Upper lobe of left lung (tissue), 6 donors: ENCODE data around the gene C5orf15. TPM values are rescaled to one million over a fixed set of nuclear protein-coding genes. Genes with fewer than 3 reads are reported as not detected.
A peak's percentile ranks its signal among the peaks of the same experiment; 100 is the strongest.

Experiments
- ATAC-seq, 2 donors: fragments of 200-7000 bp; cut with Tn5 transposase; one replicate each; pipeline ENCODE4 v1.9.1; 2022; ENCODE audit warnings: mild to moderate bottlenecking in 2 of 2, moderate library complexity in 2 of 2; ENCODE audit not compliant: low FRiP score in 2 of 2
- DNase-seq, 2 donors: peaks; one replicate each; pipeline ENCODE4 v3.0.0-alpha.2; 2019 to 2020
- H3K27ac ChIP-seq, 4 donors: fragments of 200-600 bp; sonication (generic); one replicate each; pipeline ENCODE4 v1.5.1; 2016 to 2019
- H3K27me3 ChIP-seq, 4 donors: fragments of 200-600 bp; sonication (generic); one replicate each; pipeline ENCODE4 v1.5.1; 2017 to 2019
- H3K36me3 ChIP-seq, 4 donors: fragments of 200-600 bp; sonication (generic); one replicate each; pipeline ENCODE4 v1.5.1; 2016 to 2019
- H3K4me1 ChIP-seq, 4 donors: fragments of 200-600 bp; sonication (generic); one replicate each; pipeline ENCODE4 v1.5.1; 2018 to 2019
- H3K4me3 ChIP-seq, 4 donors: fragments of 200-600 bp; sonication (generic); one replicate each; pipeline ENCODE4 v1.5.1; 2017 to 2019; ENCODE audit warnings: mild to moderate bottlenecking in 2 of 4, moderate library complexity in 1 of 4
- H3K9me3 ChIP-seq, 4 donors: fragments of 200-600 bp; sonication (generic); one replicate each; pipeline ENCODE4 v1.5.1; 2018 to 2019
- CTCF ChIP-seq, 6 experiments: fragments of 450-650 bp in 4 of 6; fragments of 200-600 bp in 2 of 6; sonication (generic) in 2 of 6; IDR thresholded peaks; one replicate each; pipeline ENCODE4 v1.5.1; 2016 to 2019; ENCODE audit warnings: antibody characterized with exemption in 6 of 6
- EP300 ChIP-seq, 4 donors: sonication (generic); formaldehyde crosslinking; IDR thresholded peaks; one replicate each; pipeline ENCODE4 v1.5.1; 2017; ENCODE audit warnings: antibody characterized with exemption in 4 of 4, control low read depth in 2 of 4
- POLR2A ChIP-seq, 4 donors: fragments of 450-650 bp; IDR thresholded peaks; one replicate each; pipeline ENCODE4 v1.5.1; 2016 to 2017; ENCODE audit warnings: antibody characterized with exemption in 4 of 4, mild to moderate bottlenecking in 2 of 4
- POLR2AphosphoS5 ChIP-seq, 2 donors: sonication (generic); formaldehyde crosslinking; IDR thresholded peaks; one replicate each; pipeline ENCODE4 v1.5.1; 2017; ENCODE audit warnings: antibody characterized with exemption in 2 of 2
- WGBS, 2 donors: methylation state at CpG; one replicate each; pipeline ENCODE4 v1.1.5; 2017 to 2018; 5-methylcytosine and 5-hydroxymethylcytosine counted together
- total RNA-seq, 6 donors: library from RNA; depleted of rRNA in 4 of 6; stranded (reverse); fragments of >200 nt in 4 of 6; gene quantifications; one replicate each; pipeline versions ENCODE4 v1.1.0 to v1.2.1, GENCODE V29; 2016 to 2021
- donor health status: DM: no; HTN: no; CAD: no; lungs with moderate emphysema.
- donor health status: DM: no; HTN: yes; CAD: no; lungs with severe emphysema.

Gene C5orf15
- total RNA-seq, 6 donors from 2014 or later = 15.1 to 65.5 (median 39.7) TPM

GRCh38 chr5:133967124-133967523 is 1.3 kb downstream of the C5orf15 start:
- peak overlapping the region in 3 of 4 donors; percentile 93 to 97 (median 95) for H3K27ac ChIP-seq
- no peak for TF ChIP-seq CTCF (IDR thresholded peaks at IDR 0.05)
- TF ChIP-seq EP300 (IDR thresholded peaks at IDR 0.05) = no peak
- TF ChIP-seq POLR2A (IDR thresholded peaks at IDR 0.05) = no peak
- no peak for TF ChIP-seq POLR2AphosphoS5 (IDR thresholded peaks at IDR 0.05)
- 67 to 68% methylated on average over 5 of the region's 5 CpGs for WGBS, 2 donors

GRCh38 chr5:133966090-133966489 is 2.3 kb downstream of the C5orf15 start:
- no peak for ATAC-seq
- H3K4me1 ChIP-seq = peaks cover 9 to 24% (median 18%) of the 10 kb centered on the region in 4 donors

More at GRCh38 chr5:133967124-133967523, 1.3 kb downstream of the C5orf15 start:
- Histone ChIP-seq H3K9me3 (no peaks in the 10 kb centered on the region), H3K4me1 (peaks cover 9 to 24% (median 18%) of the 10 kb centered on the region in 4 donors), H3K36me3 (peaks cover 0 to 14% (median 0%) of the 10 kb centered on the region in 4 donors), H3K27me3 (no peaks in the 10 kb centered on the region), H3K4me3 (peak overlapping the region in 3 of 4 donors; percentile 89 to 93 (median 93))
- no peak for ATAC-seq
- no peak for DNase-seq

GRCh38 chr5:133963493-133964128 is 4.8 kb downstream of the C5orf15 start:
- WGBS, 2 donors = 97 to 98% methylated on average over 2 of the region's 2 CpGs
- Histone ChIP-seq H3K36me3 (peaks cover 0 to 12% (median 3%) of the 10 kb centered on the region in 4 donors), H3K27me3 (no peaks in the 10 kb centered on the region), H3K9me3 (no peaks in the 10 kb centered on the region), H3K4me1 (peaks cover 9 to 15% (median 10%) of the 10 kb centered on the region in 4 donors), H3K4me3 (no peak overlapping the region), H3K27ac (no peak overlapping the region)
- no peak for ATAC-seq
- DNase-seq = no peak
- TF ChIP-seq POLR2A (IDR thresholded peaks at IDR 0.05) (no peak), CTCF (IDR thresholded peaks at IDR 0.05) (no peak), EP300 (IDR thresholded peaks at IDR 0.05) (no peak), POLR2AphosphoS5 (IDR thresholded peaks at IDR 0.05) (no peak)

More at GRCh38 chr5:133966090-133966489, 2.3 kb downstream of the C5orf15 start:
- TF ChIP-seq POLR2A (IDR thresholded peaks at IDR 0.05) (no peak), POLR2AphosphoS5 (IDR thresholded peaks at IDR 0.05) (no peak), CTCF (IDR thresholded peaks at IDR 0.05) (no peak), EP300 (IDR thresholded peaks at IDR 0.05) (no peak)
- Histone ChIP-seq H3K27me3 (no peaks in the 10 kb centered on the region), H3K4me3 (no peak overlapping the region), H3K27ac (no peak overlapping the region), H3K36me3 (peaks cover 0 to 4% (median 0%) of the 10 kb centered on the region in 4 donors), H3K9me3 (no peaks in the 10 kb centered on the region)
- WGBS, 2 donors = 92% methylated on average over 10 of the region's 10 CpGs
- DNase-seq = no peak

GRCh38 chr5:133962801-133963476 is 5.5 kb downstream of the C5orf15 start:
- no peaks in the 10 kb centered on the region for H3K27me3 ChIP-seq
- H3K4me1 ChIP-seq = peaks cover 9 to 14% (median 10%) of the 10 kb centered on the region in 4 donors
- ATAC-seq (peak in 1 of 2 donors; percentile 18), DNase-seq (no peak)
- TF ChIP-seq POLR2AphosphoS5 (IDR thresholded peaks at IDR 0.05) (no peak), CTCF (IDR thresholded peaks at IDR 0.05) (no peak), POLR2A (IDR thresholded peaks at IDR 0.05) (no peak), EP300 (IDR thresholded peaks at IDR 0.05) (no peak)
- H3K36me3 ChIP-seq = peaks cover 0 to 15% (median 4%) of the 10 kb centered on the region in 4 donors
- H3K9me3 ChIP-seq = no peaks in the 10 kb centered on the region
- H3K4me3 ChIP-seq = no peak overlapping the region
- H3K27ac ChIP-seq = no peak overlapping the region
- 58 to 62% methylated on average over 2 of the region's 2 CpGs for WGBS, 2 donors
